Activated T-cell treated with anti-CD3 and anti-CD28 coated beads, Interleukin-2, amount 50 U/mL, for 4 hours (primary cell): Measurements from ENCODE around the gene MAGED4. TPM values are rescaled to one million over a fixed set of nuclear protein-coding genes. Genes with fewer than 3 reads are reported as not detected.
"Not testable (repeated sequence)": the region's sequence is repeated elsewhere in the genome, so short reads cannot be mapped to it uniquely, and the experiment has no call there.

ENCODE experiments used
- ATAC-seq, 2 donors: fragments of 200-7000 bp; cut with Tn5 transposase; one replicate each; pipeline ENCODE4 v1.10.0; 2021
- DNase-seq: peaks from one replicate; pipeline ENCODE4 v3.0.0-alpha.2; 2020
- H3K27me3 Mint-ChIP-seq: one replicate; pipeline ENCODE4 v1.8.0; 2021; ENCODE audit warnings: low read depth, mixed read lengths
- H3K36me3 Mint-ChIP-seq: one replicate; pipeline ENCODE4 v1.8.0; 2022; ENCODE audit warnings: mixed read lengths; ENCODE audit not compliant: insufficient read depth
- H3K4me1 Mint-ChIP-seq: one replicate; pipeline ENCODE4 v1.8.0; 2021; ENCODE audit warnings: low read depth, mixed read lengths
- H3K4me3 Mint-ChIP-seq: one replicate; pipeline ENCODE4 v1.8.0; 2021; ENCODE audit warnings: mild to moderate bottlenecking, moderate library complexity, mixed read lengths
- H3K9me3 Mint-ChIP-seq: one replicate; pipeline ENCODE4 v1.8.0; 2021; ENCODE audit warnings: mixed read lengths
- total RNA-seq, 3 donors: library from RNA; stranded (reverse); gene quantifications; one replicate each; pipeline ENCODE4 v1.2.1, GENCODE V29; 2021

MAGED4 gene
- total RNA-seq, result 1 to 10 TPM in 1 of 3 donors, under 1 TPM in 2; 0.45 to 1.2 (median 0.60) TPM

GRCh38 chrX:52184440-52185077, at the start of gene MAGED4:
TSS of gene MAGED4 (plus strand) at chrX:52184888. CDS start at chrX:52185923, 1,035 bp downstream.
- peak; percentile 60 to 73 for ATAC-seq
- H3K9me3 Mint-ChIP-seq, DNase-seq, H3K27me3 Mint-ChIP-seq, H3K4me3 Mint-ChIP-seq, H3K36me3 Mint-ChIP-seq, H3K4me1 Mint-ChIP-seq: not testable (repeated sequence)

GRCh38 chrX:52138830-52139544, 45.7 kb upstream of the MAGED4 start:
- no peak for ATAC-seq
- H3K4me3 Mint-ChIP-seq, result no peak overlapping the region
- no peak for DNase-seq
- H3K9me3 Mint-ChIP-seq, result no peaks in the 10 kb centered on the region
- H3K36me3 Mint-ChIP-seq, result no peaks in the 10 kb centered on the region
- no peaks in the 10 kb centered on the region for H3K27me3 Mint-ChIP-seq
- H3K4me1 Mint-ChIP-seq, result no peaks in the 10 kb centered on the region

GRCh38 chrX:52139545-52139895, 45.2 kb upstream of the MAGED4 start:
- Mint-ChIP-seq H3K27me3 (no peaks in the 10 kb centered on the region), H3K9me3 (no peaks in the 10 kb centered on the region), H3K36me3 (no peaks in the 10 kb centered on the region), H3K4me1 (no peaks in the 10 kb centered on the region), H3K4me3 (no peak overlapping the region)
- ATAC-seq, result no peak
- no peak for DNase-seq

- no peak for ATAC-seq
These were observed 44.7 kb upstream of the MAGED4 start for GRCh38 chrX:52140020-52140419.

GRCh38 chrX:52150667-52151066, 34.0 kb upstream of the MAGED4 start:
- H3K4me1 Mint-ChIP-seq, H3K27me3 Mint-ChIP-seq, H3K9me3 Mint-ChIP-seq, H3K36me3 Mint-ChIP-seq, DNase-seq, H3K4me3 Mint-ChIP-seq, ATAC-seq: not testable (repeated sequence)

More at GRCh38 chrX:52140020-52140419, 44.7 kb upstream of the MAGED4 start:
- Mint-ChIP-seq H3K4me1 (no peaks in the 10 kb centered on the region), H3K4me3 (no peak overlapping the region), H3K36me3 (no peaks in the 10 kb centered on the region), H3K27me3 (no peaks in the 10 kb centered on the region), H3K9me3 (no peaks in the 10 kb centered on the region)
- no peak for DNase-seq

GRCh38 chrX:52160140-52160539, 24.5 kb upstream of the MAGED4 start:
- not testable (repeated sequence) for DNase-seq, ATAC-seq, H3K4me1 Mint-ChIP-seq, H3K27me3 Mint-ChIP-seq, H3K9me3 Mint-ChIP-seq, H3K36me3 Mint-ChIP-seq, H3K4me3 Mint-ChIP-seq

GRCh38 chrX:52166840-52167239, 17.8 kb upstream of the MAGED4 start:
- peaks cover 8% of the 10 kb centered on the region for H3K27me3 Mint-ChIP-seq
- ATAC-seq (no peak), DNase-seq (no peak)
- no peaks in the 10 kb centered on the region for H3K4me1 Mint-ChIP-seq
- no peaks in the 10 kb centered on the region for H3K9me3 Mint-ChIP-seq
- no peak overlapping the region for H3K4me3 Mint-ChIP-seq
- no peaks in the 10 kb centered on the region for H3K36me3 Mint-ChIP-seq

GRCh38 chrX:52171055-52171454, 13.6 kb upstream of the MAGED4 start:
- H3K4me1 Mint-ChIP-seq, DNase-seq, H3K4me3 Mint-ChIP-seq, ATAC-seq, H3K9me3 Mint-ChIP-seq, H3K36me3 Mint-ChIP-seq: not testable (repeated sequence)
- peaks cover 17% of the 10 kb centered on the region for H3K27me3 Mint-ChIP-seq

- H3K4me3 Mint-ChIP-seq, H3K36me3 Mint-ChIP-seq, H3K9me3 Mint-ChIP-seq, H3K4me1 Mint-ChIP-seq, H3K27me3 Mint-ChIP-seq, DNase-seq: not testable (repeated sequence)
- peak in 1 of 2 donors; percentile 39 for ATAC-seq
These were observed 378 bp downstream of the MAGED4 start for GRCh38 chrX:52185078-52185453.

- H3K9me3 Mint-ChIP-seq, DNase-seq, H3K36me3 Mint-ChIP-seq, H3K4me3 Mint-ChIP-seq, ATAC-seq, H3K4me1 Mint-ChIP-seq, H3K27me3 Mint-ChIP-seq: not testable (repeated sequence)
These were observed 26.7 kb downstream of the MAGED4 start for GRCh38 chrX:52211405-52211804.

- Mint-ChIP-seq H3K4me3 (no peak overlapping the region), H3K27me3 (peaks cover 3% of the 10 kb centered on the region), H3K9me3 (no peaks in the 10 kb centered on the region), H3K36me3 (no peaks in the 10 kb centered on the region), H3K4me1 (no peaks in the 10 kb centered on the region)
- DNase-seq (no peak), ATAC-seq (no peak)
These were observed 28.6 kb downstream of the MAGED4 start for GRCh38 chrX:52213276-52213675.

GRCh38 chrX:52216541-52216940, 31.9 kb downstream of the MAGED4 start:
- no peak for DNase-seq
- peaks cover 8% of the 10 kb centered on the region for H3K9me3 Mint-ChIP-seq

GRCh38 chrX:52217494-52218160, 32.9 kb downstream of the MAGED4 start:
- Mint-ChIP-seq H3K9me3 (peaks cover 8% of the 10 kb centered on the region), H3K4me1 (no peaks in the 10 kb centered on the region), H3K4me3 (no peak overlapping the region), H3K27me3 (peaks cover 16% of the 10 kb centered on the region), H3K36me3 (no peaks in the 10 kb centered on the region)
- no peak for ATAC-seq
- DNase-seq, result no peak

More at GRCh38 chrX:52216541-52216940, 31.9 kb downstream of the MAGED4 start:
- H3K4me3 Mint-ChIP-seq, result no peak overlapping the region
- no peak for ATAC-seq
- H3K36me3 Mint-ChIP-seq, result no peaks in the 10 kb centered on the region
- H3K27me3 Mint-ChIP-seq, result peaks cover 12% of the 10 kb centered on the region
- H3K4me1 Mint-ChIP-seq, result no peaks in the 10 kb centered on the region

GRCh38 chrX:52220936-52221335, 36.2 kb downstream of the MAGED4 start:
- ATAC-seq, result no peak
- Mint-ChIP-seq H3K36me3 (no peaks in the 10 kb centered on the region), H3K4me3 (no peak overlapping the region), H3K27me3 (peaks cover 13% of the 10 kb centered on the region), H3K9me3 (peaks cover 8% of the 10 kb centered on the region), H3K4me1 (no peaks in the 10 kb centered on the region)
- no peak for DNase-seq
